A673 (cell line): Measurements from ENCODE around the gene PAK5. TPM values are rescaled to one million over a fixed set of nuclear protein-coding genes. Genes with fewer than 3 reads are reported as not detected.

ENCODE experiments used
- BruUV-seq: library from RNA; stranded (reverse); fragments of 400-500 nt; replicated peaks from 2 replicates; lab custom pipeline; 2021; lab: Mats Ljungman, UMichigan
- CTCF ChIA-PET: fragments of 300-600 bp; sonication (Branson Sonifier 250); formaldehyde crosslinking; loops from one replicate; lab custom pipeline; 2022; ENCODE audit warnings: antibody characterized with exemption; lab: Charles Lee
- POLR2A ChIA-PET: fragments of 300-600 bp; sonication (Branson Sonifier 250); formaldehyde crosslinking; loops from one replicate; lab custom pipeline; 2022; ENCODE audit warnings: antibody characterized with exemption; ENCODE audit not compliant: low non-redundant PET; lab: Charles Lee
- DNase-seq: peaks from one replicate; pipeline ENCODE4 v3.0.0-alpha.2; 2015; ENCODE audit warnings: low spot score
- H3K27ac ChIP-seq: fragments of 200-600 bp; sonication (generic); 2 replicates; pipeline ENCODE4 v1.5.1; 2016; ENCODE audit warnings: mixed run types, low read depth, mild to moderate bottlenecking, mixed read lengths, antibody characterized with exemption, low read length; ENCODE audit not compliant: poor library complexity, severe bottlenecking
- H3K27me3 ChIP-seq: fragments of 200-600 bp; sonication (generic); replicated peaks from 2 replicates; pipeline ENCODE4 v1.6.1; 2017; ENCODE audit warnings: mixed run types, low read depth, mild to moderate bottlenecking, mixed read lengths, antibody characterized with exemption, low read length; ENCODE audit not compliant: insufficient read depth, poor library complexity
- H3K36me3 ChIP-seq: fragments of 200-600 bp; sonication (generic); 2 replicates; pipeline ENCODE4 v1.6.1; 2016; ENCODE audit warnings: mixed run types, mild to moderate bottlenecking, mixed read lengths, antibody characterized with exemption, low read length; ENCODE audit not compliant: insufficient read depth, poor library complexity, severe bottlenecking
- H3K4me1 ChIP-seq: fragments of 200-600 bp; sonication (generic); 2 replicates; pipeline ENCODE4 v1.6.1; 2017; ENCODE audit warnings: mixed run types, mild to moderate bottlenecking, mixed read lengths, antibody characterized with exemption, low read length; ENCODE audit not compliant: insufficient read depth, poor library complexity, severe bottlenecking
- H3K4me3 ChIP-seq: fragments of 200-600 bp; sonication (generic); 2 replicates; pipeline ENCODE4 v1.5.1; 2016; ENCODE audit warnings: low read depth, mixed run types, mild to moderate bottlenecking, mixed read lengths, low read length; ENCODE audit not compliant: poor library complexity, severe bottlenecking
- H3K9me3 ChIP-seq: fragments of 200-600 bp; sonication (generic); 2 replicates; pipeline ENCODE4 v1.6.1; 2016; ENCODE audit warnings: mixed run types, low read depth, mild to moderate bottlenecking, mixed read lengths, antibody characterized with exemption, low read length; ENCODE audit not compliant: poor library complexity, severe bottlenecking
- CTCF ChIP-seq: fragments of 300-800, 200-600 bp; sonication (generic); conservative IDR thresholded peaks from 2 replicates; pipeline ENCODE4 v1.5.1; 2017; ENCODE audit warnings: low read depth, mild to moderate bottlenecking, antibody characterized with exemption, low read length, moderate library complexity, mixed read lengths
- EZH2 ChIP-seq: fragments of 200-600 bp; sonication (generic); IDR thresholded peaks from 2 replicates; pipeline ENCODE4 v1.6.1; 2017; ENCODE audit warnings: borderline replicate concordance, low read depth, mild to moderate bottlenecking, mixed read lengths, antibody characterized with exemption, low read length; ENCODE audit not compliant: poor library complexity, severe bottlenecking
- intact Hi-C: fragments of 100-400 bp; cut with micrococcal nuclease; formaldehyde crosslinking; loops from one replicate; pipeline ENCODE4 v1.10.0; 2022; ENCODE audit not compliant: unreplicated experiment
- total RNA-seq: library from RNA; stranded (reverse); gene quantifications from 2 replicates; pipeline ENCODE4 v1.2.3, GENCODE V29; 2021

The PAK5 gene
- total RNA-seq, 1 experiment from 2014 or later, result not detected

DNA sequence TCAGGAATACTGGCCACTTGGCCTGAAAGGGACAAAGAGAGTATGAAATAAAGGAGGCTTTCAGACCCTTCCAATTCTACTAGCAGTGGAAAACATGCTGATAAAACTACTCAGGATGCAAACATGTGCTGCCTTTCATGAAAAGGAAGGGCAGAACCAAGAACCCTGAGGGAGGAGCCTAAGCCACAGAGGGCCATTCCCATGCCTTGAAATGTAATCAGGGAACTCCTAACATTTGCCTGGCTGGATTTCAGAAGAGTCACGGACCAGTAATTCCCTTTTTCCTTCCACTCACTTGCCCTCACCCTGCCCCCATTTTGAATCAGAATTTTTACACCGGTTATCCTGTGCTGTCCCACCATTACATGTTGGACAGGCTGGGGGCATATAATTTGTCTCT lies 208.3 kb downstream of the PAK5 start:
- Histone ChIP-seq H3K27me3 (peaks cover 15% of the 10 kb centered on the region), H3K4me1 (no peaks in the 10 kb centered on the region), H3K36me3 (no peaks in the 10 kb centered on the region), H3K4me3 (no peak overlapping the region), H3K27ac (no peak overlapping the region), H3K9me3 (no peaks in the 10 kb centered on the region)
- no TSS peak for BruUV-seq
- intact Hi-C loops, result no loop called here
- CTCF ChIA-PET, result no interaction called here
- no peak for TF ChIP-seq CTCF
- TF ChIP-seq EZH2, result no peak
- POLR2A ChIA-PET, result no interaction called here
- DNase-seq, result no peak

DNA sequence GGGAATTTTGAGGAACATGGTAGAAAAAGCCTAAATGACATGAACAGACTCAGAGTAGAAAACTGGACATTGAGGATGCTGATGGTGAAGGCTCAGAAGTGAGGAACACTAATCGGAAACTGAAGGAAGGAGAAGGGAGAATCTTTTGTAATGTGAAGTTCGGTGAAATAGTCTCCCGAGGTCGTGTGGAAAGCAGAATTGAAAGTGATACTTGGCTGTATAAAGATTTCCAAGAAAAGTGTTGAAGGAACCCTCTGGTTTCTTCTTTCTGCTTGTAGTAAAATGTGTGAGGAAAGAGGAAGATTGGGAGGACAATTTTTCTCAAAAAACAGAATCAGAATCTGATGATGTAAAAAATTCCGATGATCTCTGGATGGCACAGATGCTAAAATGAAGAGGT lies 209.0 kb downstream of the PAK5 start:
- CTCF ChIA-PET, result no interaction called here
- BruUV-seq, result no TSS peak

DNA sequence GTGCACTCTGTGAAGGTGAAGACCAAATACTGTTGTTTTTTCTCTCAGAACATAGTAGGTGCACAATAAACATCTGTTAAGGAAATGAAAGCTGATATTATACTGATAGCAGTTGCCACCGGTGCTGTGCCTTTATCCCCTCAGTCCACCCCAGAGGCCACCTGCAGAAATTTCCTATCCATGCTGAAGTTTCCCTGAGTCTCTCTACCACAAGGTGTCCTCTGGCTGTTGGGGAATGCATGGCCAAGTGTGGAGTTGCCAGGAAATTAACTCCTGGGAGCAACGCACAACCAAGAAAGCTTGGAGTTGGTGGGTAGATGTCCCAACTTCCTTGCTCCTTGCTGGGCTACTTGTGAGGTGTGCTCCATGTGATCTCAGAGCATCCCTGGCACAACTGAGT lies 210.3 kb downstream of the PAK5 start:
- ChIA-PET CTCF (no interaction called here), POLR2A (no interaction called here)
- intact Hi-C loops, result no loop called here
- Histone ChIP-seq H3K36me3 (no peaks in the 10 kb centered on the region), H3K9me3 (no peaks in the 10 kb centered on the region), H3K4me1 (no peaks in the 10 kb centered on the region), H3K27ac (no peak overlapping the region), H3K4me3 (no peak overlapping the region), H3K27me3 (peaks cover 15% of the 10 kb centered on the region)
- TF ChIP-seq CTCF (no peak), EZH2 (no peak)
- BruUV-seq, result no TSS peak
- DNase-seq, result no peak

More for the DNA sequence above, 209.0 kb downstream of the PAK5 start:
- Histone ChIP-seq H3K9me3 (no peaks in the 10 kb centered on the region), H3K4me3 (no peak overlapping the region), H3K27me3 (peaks cover 15% of the 10 kb centered on the region), H3K36me3 (no peaks in the 10 kb centered on the region), H3K27ac (no peak overlapping the region), H3K4me1 (no peaks in the 10 kb centered on the region)
- no peak for TF ChIP-seq EZH2
- no peak for TF ChIP-seq CTCF
- intact Hi-C loops, result no loop called here
- no peak for DNase-seq
- POLR2A ChIA-PET, result no interaction called here
